ENCODE results near the gene USP22.
A peak's percentile ranks its signal among the peaks of the same experiment; 100 is the strongest.

DNA sequence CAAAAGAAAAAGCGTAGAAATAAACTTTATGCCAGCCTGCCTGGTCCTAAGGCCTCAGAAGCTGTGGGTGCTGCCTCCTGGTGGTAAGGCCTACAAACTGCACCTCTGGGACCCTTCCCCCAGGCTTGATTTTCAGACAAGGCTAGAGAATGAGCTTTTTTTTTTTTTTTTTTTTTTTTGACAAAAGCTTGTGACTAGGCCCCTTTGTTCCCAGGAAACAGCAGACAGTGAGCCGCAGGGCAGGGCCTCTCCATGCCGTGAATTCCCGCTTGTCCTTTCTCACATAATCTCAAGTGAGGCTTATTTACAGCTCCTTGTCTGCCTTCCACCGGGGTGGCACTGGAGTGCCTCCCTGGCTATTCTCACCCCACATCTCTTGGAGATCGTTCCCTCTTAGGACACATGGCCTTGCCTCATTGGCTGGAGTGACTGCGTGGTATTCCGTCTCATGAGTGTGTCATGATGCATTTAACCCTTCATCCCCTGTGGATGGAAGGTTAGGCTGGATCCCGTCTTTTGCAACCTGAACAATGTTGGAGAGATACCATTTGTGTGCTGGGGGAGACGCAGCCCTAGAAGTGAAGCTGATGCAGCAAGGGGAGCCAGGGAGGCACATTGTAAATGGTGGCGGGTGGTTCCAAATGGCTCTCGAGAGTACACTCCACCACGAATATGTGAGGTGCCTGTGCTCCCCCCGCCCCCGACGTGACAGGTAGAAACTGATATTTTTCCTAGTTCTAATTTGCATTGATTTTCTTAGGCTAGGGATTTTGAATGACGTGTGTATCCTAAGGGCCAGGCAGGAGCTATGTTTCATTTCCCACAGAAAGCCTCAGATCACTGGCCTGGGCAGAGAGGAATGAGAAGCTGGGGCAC lies 49.6 kb downstream of the USP22 start:
- TF ChIP-seq CTCF (IDR thresholded peaks at IDR 0.05) (peak; percentile 61 to 94 (median 90)), POLR2A (IDR thresholded peaks at IDR 0.05) (no peak)

All from esophagus squamous epithelium (tissue), 4 donors.